NCI-H510A (cell line): Measurements from ENCODE around the gene NFATC2IP.
A peak's percentile ranks its signal among the peaks of the same experiment; 100 is the strongest.

Source experiments
- DNase-seq: peaks from one replicate; lab custom pipeline; 2025; lab: John Stamatoyannopoulos, UW

NFATC2IP gene

GRCh38 chr16:28950648-28951409, at the start of gene NFATC2IP:
NFATC2IP (plus strand) TSS chr16:28950937; CDS start chr16:28951012, 75 bp downstream.
- DNase-seq = peak; percentile 99

- no peak for DNase-seq
Measured at GRCh38 chr16:28901862-28902261, 48.9 kb upstream of the NFATC2IP start.

DNA sequence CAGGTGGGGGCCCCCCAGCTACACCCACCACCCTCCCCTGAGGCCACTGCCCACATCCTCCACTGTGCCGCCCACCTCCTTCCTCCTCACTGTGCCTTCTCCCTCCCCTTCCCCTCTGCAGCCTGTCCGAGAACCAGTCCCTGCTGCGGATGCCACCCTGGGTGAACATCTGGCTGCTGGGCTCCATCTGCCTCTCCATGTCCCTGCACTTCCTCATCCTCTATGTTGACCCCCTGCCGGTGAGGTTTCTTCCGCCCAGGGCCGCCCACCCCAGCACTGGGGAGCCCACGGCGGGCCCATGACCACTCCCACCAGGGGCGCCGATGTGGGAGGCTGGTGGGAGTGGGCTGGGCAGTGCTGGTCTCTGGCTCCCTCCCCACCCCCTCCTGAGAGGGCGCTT, 47.8 kb upstream of the NFATC2IP start:
- DNase-seq = no peak

- no peak for DNase-seq
Measured at GRCh38 chr16:28903344-28904042, 47.2 kb upstream of the NFATC2IP start.

GRCh38 chr16:28904363-28904762, 46.4 kb upstream of the NFATC2IP start:
- DNase-seq = no peak

GRCh38 chr16:28904828-28905227, 45.9 kb upstream of the NFATC2IP start:
- no peak for DNase-seq

DNA sequence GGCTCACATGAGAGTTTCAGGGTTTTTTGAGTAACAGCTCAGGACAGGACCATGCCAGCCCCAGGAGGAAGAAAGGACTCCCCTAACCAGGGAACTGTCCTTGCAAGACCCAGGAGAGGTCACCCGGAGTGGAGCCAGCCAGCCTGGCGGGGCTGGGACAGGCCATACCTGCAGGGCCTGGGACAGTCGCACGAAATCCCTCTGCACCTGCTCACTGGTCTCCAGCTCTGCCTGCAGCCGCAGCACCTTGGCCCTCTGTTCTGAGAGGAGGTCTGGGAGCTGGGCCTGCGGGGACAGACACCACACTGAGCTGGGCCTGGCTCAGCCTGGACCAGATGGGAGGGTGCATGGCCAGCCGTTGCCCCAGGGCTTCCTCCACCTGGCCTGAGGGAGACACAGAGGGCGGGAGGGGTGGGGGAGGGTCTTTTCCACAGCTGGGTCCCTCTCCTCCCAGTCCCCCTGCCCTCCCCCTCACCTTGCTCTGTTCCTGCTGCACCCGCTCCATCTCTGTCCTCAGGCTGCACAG, 45.4 kb upstream of the NFATC2IP start:
- no peak for DNase-seq

GRCh38 chr16:28905800-28906372, 44.9 kb upstream of the NFATC2IP start:
- DNase-seq = no peak

DNA sequence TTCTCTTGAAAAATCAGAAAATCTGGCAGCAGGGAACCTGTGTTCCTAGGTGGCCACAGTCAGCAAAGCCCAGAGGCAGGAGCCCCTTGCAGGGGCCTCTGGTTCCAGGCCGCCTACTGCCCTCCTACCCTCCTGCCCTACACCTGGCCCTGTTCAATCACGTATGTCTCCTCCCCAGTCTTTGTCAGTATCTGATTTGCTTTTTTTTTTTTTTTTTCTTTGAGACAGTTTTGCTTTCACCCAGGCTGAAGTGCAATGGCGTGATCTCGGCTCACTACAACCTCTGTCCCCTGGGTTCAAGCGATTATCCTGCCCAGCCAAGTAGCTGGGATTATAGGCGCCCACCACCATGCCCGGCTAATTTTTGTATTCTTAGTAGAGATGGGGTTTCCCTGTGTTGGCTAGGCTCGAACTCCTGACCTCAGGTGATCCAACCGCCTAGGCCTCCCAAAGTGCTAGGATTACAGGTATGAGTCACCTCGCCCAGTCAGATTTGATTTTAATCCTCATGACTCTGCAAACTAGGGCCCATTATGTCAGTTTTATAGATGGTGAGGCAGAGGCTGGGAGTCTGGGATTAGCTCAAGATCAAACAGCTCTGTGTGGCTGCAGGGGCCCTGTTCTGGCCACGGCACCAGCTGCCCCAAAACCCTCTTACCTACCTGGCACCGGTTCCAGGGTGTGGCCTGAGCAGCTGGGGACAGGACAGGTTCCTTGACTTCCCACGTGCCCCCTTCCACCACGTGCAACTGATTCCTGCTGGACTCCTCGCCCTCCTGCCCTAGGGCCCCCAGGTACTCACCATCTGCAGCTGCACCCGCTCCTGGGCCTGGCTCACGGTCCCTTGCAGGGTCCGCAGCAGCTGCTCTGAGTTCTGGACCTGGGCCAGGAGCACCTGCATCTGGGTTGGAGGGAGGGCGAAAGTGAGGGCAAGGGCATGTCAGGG, 40.4 kb upstream of the NFATC2IP start:
- peak; percentile 67 for DNase-seq

DNA sequence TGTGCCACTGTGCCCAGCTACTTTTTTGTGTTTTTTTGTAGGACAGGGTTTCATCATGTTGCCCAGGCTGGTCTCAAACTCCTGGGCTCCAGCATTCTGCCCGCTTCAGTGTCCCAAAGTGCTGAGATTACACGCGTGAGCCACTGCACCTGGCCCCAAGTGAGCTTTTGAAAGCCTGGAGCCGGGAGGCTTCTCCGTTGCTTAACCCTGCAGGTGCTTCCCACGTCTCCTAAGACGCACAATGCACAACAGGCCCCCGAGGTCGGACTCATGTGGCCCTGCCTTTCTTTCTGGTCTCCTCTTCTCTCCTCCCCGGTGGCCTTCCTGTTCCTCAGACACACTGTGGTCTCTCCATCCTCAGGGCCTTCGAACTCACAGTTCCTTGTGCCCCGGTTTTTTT, 38.2 kb upstream of the NFATC2IP start:
- no peak for DNase-seq

DNA sequence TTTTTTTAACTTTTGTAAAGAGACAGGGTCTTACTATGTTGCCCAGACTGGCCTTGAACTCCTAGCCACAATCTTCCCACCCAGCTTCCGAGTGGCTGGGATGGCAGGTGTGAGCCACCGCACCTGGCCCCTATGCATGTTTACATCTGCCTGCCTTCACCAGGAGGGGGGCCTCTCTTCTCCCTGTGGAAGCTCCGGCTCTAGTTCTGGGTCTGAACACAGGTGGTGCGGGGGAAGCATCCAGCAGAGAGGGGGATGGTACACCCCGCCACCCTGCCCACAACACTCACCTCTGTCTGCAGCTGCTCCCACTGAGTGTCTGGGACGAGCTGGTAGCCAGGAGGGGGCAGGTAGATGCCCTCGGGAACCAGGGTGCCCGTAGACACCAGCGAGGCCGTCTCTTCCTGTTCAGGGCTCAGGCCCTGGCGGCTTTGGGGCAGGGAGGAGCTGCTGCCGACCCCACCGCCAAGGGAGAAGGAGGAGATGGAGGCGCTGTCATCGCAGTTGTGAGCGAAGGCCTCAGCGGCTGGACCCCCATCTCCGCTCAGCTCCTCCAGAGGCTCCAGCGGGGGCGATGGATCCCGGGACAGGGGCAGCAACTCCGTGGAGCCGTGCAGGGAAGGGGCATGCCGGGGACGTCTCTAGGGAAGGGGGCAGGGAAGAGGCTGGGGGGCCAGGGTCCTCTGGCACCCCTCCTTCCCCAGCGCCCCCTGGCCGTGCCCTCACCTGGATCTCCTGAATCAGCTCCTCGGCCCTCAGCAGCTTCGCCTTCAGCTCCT, 36.6 kb upstream of the NFATC2IP start:
- DNase-seq = peak; percentile 96

GRCh38 chr16:28915181-28915580, 35.6 kb upstream of the NFATC2IP start:
- no peak for DNase-seq

GRCh38 chr16:28917095-28917494, 33.6 kb upstream of the NFATC2IP start:
- DNase-seq = no peak

DNA sequence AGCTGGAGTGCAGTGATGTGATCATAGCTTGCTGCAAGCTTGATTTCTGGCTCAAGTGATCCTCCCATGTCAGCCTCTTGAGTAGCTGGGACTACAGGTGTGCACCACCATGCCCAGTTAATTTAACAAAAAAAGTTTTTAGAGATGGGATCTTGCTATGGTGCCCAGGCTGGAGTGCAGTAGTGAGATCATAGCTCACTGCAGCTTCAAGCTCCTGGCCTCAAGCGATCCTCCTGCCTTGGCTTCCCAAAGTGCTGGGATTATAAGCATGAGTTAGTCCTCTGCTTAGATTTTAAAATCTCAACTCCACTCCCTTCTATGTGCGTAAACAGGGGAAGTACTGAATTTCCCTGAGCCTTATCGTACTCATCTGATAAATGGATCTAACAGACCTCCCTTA, 32.0 kb upstream of the NFATC2IP start:
- no peak for DNase-seq

- DNase-seq = no peak
Measured at GRCh38 chr16:28923231-28923587, 27.5 kb upstream of the NFATC2IP start.

DNA sequence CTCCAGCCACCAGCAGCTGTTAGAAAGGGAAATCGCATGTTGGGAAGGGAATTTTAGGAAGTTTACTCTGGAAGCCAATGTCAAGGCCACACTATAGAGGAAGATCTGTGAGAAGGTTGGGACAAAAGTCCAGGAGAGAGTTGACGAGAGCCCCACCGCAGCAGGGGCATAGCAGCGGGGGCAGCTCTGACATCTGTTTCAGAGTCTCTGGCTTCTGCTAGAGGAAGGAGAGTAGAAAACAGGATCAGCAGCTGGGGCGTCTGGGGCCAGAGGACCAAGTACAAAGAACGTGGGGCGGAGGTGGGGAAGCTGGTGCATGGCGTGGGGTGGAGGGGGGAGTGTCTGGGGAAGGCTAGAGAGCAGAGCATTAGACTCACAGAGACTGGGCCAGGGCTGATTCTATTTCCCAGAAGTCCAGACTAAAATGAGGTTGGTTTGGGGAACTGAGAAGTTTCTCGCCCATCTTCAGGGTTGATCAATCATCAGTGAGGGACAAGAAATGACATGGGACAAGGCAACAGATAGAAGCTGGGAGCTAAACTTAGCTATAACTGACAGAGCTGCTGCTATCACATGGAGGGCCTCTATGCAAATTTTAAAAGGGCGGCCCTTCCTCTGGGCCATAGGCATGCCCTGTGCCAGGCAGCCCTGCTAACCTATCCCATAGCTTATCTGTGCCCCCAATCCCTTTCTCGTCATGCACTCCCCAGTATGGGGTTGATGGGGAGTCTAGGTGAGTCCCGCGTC, 26.9 kb upstream of the NFATC2IP start:
- no peak for DNase-seq

DNA sequence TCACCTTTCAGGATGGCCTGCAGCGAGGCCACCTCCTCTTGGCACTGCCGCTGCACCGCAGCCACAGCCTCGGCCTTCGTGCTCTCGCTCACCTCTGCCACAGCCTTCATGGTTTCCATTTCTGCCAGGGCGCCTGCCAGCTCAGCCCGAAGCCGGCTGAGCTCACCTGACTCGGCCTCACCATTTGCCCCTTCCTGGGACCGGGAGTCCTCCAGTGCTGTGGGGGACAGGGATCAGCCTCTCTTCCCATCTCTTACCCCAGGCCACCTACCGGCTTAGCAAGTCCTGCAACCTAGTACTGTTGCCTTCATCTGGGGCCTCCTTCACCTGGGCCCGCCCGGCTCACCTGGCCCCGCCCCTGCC, 26.4 kb upstream of the NFATC2IP start:
- no peak for DNase-seq

- peak; percentile 96 for DNase-seq
Measured at GRCh38 chr16:28924762-28925385, 25.9 kb upstream of the NFATC2IP start, which contains the start of gene RABEP2. RABEP2 (minus strand) TSS chr16:28925238; CDS start chr16:28925163, 75 bp downstream.

DNA sequence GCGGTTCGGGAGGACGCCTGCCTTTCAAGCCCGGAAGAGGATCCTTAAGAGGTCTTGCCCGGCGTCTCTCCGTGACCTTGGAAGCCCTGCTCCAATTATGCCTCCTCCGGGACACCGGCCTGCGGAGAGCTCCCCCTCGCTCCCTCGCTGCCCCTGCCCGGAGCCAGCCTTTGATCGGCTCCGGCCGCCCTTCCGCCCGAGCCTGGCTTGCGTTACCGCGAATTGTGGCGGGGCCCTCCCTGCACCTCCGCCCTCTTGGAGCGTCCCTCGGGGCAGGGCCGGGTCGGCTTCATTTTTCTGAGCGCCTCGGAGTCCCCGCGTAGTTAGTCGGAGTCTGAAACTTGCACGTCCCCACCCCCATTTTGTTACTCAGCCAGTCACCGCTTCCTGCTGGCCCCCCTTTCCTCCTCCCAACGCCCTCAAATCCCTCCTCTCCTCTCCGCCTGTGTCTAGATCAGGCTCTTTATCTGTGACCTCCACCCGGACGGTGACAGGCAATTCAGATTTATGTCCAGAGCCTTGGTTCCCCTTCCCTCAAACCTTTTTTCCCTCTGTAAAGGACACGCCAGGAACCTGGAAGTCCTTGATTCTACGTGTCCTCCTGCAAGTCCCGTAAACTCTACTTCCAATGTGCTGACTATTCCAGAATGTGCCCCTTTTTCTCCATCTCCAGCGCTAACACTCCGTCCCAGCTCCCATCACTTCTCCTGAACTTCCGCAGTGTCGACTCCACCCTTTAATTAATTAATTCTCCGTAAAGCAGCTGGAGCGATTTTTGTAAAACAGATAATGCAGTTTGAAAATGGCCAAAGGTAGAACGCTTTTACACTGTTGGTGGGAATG, 25.1 kb upstream of the NFATC2IP start:
- DNase-seq = peak; percentile 83
